Keratinocyte (primary cell): ENCODE measurements around the gene AQP9.

Experiments used
- CTCF ChIP-seq, 3 experiments: IDR thresholded peaks in 1 of 3; conservative IDR thresholded peaks in 1 of 3; optimal IDR thresholded peaks in 1 of 3; 2 replicates in 2 of 3; 3 replicates in 1 of 3; pipeline versions ENCODE3 to v1.5.1; 2011; ENCODE audit warnings: low read length in 3 of 3, mild to moderate bottlenecking in 3 of 3, moderate library complexity in 2 of 3, control low read depth in 1 of 3, inconsistent platforms in 1 of 3; ENCODE audit not compliant: insufficient read depth in 2 of 3; ENCODE audit errors: extremely low read depth in 1 of 3
- EZH2 ChIP-seq: IDR thresholded peaks from one replicate; pipeline ENCODE4 v1.6.1; 2012; ENCODE audit warnings: inconsistent platforms, mild to moderate bottlenecking, low read length, moderate library complexity

GRCh38 chr15:58167095-58167691 is 29.0 kb downstream of the AQP9 start:
- no peak for TF ChIP-seq CTCF (optimal IDR thresholded peaks at IDR 0.05 in 1 of 3, IDR thresholded peaks at IDR 0.05 in 1 of 3, conservative IDR thresholded peaks at IDR 0.05 in 1 of 3; ENCODE audit: extremely low read depth in 1 of 3, insufficient read depth in 2 of 3, low read length in 3 of 3)
- TF ChIP-seq EZH2 = no peak
